ENCODE results near the gene TLCD1. TPM values are rescaled to one million over a fixed set of nuclear protein-coding genes. Genes with fewer than 3 reads are reported as not detected.

TLCD1 gene
- total and polyA plus RNA-seq, 2 of the 8 experiments (the other 6 are each of a cell fraction or from before 2014, with no cell fraction given) = 40.7 to 128 TPM

GRCh38 chr17:28763804-28764266 is 37.8 kb upstream of the TLCD1 start (continued):
- TF ChIP-seq CTCF (IDR thresholded peaks at IDR 0.05; ENCODE audit: control extremely low read depth in 1 of 3, insufficient read depth in 1 of 3, low read depth in 1 of 3, low read length in 3 of 3) (peak in 2 of 3 experiments; percentile 62 to 81; a peak in 3 of 4 replicates), POU5F1 (IDR thresholded peaks at IDR 0.05; ENCODE audit: low read depth, low read length) (no peak), JUN (IDR thresholded peaks at IDR 0.05; ENCODE audit: low read depth, low read length) (no peak), KDM4A (IDR thresholded peaks at IDR 0.05; ENCODE audit: low read depth, low read length, severe bottlenecking) (no peak), RAD21 (IDR thresholded peaks at IDR 0.05 in 1 of 2, conservative IDR thresholded peaks at IDR 0.05 in 1 of 2; ENCODE audit: low read depth in 2 of 2, low read length in 2 of 2) (peak; percentile 63 to 72), SIN3A (conservative IDR thresholded peaks at IDR 0.05 in 1 of 2, IDR thresholded peaks at IDR 0.05 in 1 of 2; ENCODE audit: low read depth in 1 of 2, low read length in 2 of 2) (no peak)
